Transverse colon (tissue), 4 donors: Measurements from ENCODE around the gene SLC35F1.

Experiments
- EP300 ChIP-seq: sonication (generic); formaldehyde crosslinking; IDR thresholded peaks from one replicate; pipeline ENCODE4 v1.6.1; 2017; ENCODE audit warnings: antibody characterized with exemption, low read depth
- POLR2A ChIP-seq: fragments of 450-650 bp; IDR thresholded peaks from one replicate; pipeline ENCODE4 v1.6.1; 2016; ENCODE audit warnings: antibody characterized with exemption, mild to moderate bottlenecking, moderate library complexity
- POLR2AphosphoS5 ChIP-seq, 3 donors: sonication (generic); formaldehyde crosslinking; IDR thresholded peaks; one replicate each; pipeline ENCODE4 v1.6.1; 2016; ENCODE audit warnings: antibody characterized with exemption in 3 of 3
- TF ChIP-seq, protein P1 (sequence below), 5 experiments: fragments of 200-600 bp in 3 of 5; fragments of 450-650 bp in 2 of 5; sonication (generic) in 3 of 5; IDR thresholded peaks; 1 replicate in 2 of 5; 2 replicates in 3 of 5; pipeline ENCODE4 v1.5.1; 2016 to 2017; ENCODE audit warnings: antibody characterized with exemption in 5 of 5, inconsistent platforms in 3 of 5, mild to moderate bottlenecking in 2 of 5, moderate library complexity in 1 of 5

DNA sequence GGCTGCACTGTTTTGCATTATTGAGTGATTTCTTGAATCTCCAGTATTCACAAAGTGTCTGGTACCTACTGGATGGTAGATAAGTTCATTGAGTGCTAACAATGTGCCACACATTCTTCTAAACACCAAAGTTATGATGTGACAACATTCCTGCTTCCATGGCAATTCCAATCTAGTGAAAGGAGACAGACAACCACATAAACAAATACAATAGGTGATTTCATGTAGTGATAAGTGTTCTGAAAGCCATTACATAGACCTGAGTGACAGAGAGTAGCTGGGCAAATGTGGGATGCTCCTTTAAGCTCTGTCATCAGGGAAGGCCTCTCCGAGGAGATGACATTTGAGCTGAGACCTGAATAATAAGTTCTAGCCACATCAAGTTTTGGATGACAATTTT, 295.5 kb downstream of the SLC35F1 start:
- TF ChIP-seq, protein P1, sequence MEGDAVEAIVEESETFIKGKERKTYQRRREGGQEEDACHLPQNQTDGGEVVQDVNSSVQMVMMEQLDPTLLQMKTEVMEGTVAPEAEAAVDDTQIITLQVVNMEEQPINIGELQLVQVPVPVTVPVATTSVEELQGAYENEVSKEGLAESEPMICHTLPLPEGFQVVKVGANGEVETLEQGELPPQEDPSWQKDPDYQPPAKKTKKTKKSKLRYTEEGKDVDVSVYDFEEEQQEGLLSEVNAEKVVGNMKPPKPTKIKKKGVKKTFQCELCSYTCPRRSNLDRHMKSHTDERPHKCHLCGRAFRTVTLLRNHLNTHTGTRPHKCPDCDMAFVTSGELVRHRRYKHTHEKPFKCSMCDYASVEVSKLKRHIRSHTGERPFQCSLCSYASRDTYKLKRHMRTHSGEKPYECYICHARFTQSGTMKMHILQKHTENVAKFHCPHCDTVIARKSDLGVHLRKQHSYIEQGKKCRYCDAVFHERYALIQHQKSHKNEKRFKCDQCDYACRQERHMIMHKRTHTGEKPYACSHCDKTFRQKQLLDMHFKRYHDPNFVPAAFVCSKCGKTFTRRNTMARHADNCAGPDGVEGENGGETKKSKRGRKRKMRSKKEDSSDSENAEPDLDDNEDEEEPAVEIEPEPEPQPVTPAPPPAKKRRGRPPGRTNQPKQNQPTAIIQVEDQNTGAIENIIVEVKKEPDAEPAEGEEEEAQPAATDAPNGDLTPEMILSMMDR (IDR thresholded peaks at IDR 0.05) = no peak
- TF ChIP-seq POLR2A = no peak
- no peak for TF ChIP-seq POLR2AphosphoS5 (IDR thresholded peaks at IDR 0.05)
- TF ChIP-seq EP300 = no peak
